ENCODE results near the gene SS18L1.
A peak's percentile ranks its signal among the peaks of the same experiment; 100 is the strongest.

SS18L1 gene

DNA sequence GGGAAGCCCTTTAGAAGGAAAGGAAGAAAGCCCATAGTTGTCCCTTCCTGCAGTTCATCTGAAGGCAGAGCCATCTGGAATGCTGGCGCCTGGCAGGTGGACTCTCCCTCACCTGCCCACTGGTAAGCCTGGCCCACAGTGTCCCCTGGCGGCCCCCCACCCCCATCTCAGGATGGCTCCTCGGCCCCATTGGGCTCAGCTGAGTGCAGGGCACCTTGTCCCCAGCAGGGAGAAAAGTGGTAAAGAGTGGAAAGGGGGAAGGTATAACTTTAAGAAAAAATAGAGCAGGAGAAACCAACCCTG lies 12.6 kb downstream of the SS18L1 start:
- TF ChIP-seq, protein P1, sequence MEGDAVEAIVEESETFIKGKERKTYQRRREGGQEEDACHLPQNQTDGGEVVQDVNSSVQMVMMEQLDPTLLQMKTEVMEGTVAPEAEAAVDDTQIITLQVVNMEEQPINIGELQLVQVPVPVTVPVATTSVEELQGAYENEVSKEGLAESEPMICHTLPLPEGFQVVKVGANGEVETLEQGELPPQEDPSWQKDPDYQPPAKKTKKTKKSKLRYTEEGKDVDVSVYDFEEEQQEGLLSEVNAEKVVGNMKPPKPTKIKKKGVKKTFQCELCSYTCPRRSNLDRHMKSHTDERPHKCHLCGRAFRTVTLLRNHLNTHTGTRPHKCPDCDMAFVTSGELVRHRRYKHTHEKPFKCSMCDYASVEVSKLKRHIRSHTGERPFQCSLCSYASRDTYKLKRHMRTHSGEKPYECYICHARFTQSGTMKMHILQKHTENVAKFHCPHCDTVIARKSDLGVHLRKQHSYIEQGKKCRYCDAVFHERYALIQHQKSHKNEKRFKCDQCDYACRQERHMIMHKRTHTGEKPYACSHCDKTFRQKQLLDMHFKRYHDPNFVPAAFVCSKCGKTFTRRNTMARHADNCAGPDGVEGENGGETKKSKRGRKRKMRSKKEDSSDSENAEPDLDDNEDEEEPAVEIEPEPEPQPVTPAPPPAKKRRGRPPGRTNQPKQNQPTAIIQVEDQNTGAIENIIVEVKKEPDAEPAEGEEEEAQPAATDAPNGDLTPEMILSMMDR (IDR thresholded peaks at IDR 0.05; ENCODE audit: insufficient read depth, low read length), result no peak
- TF ChIP-seq, protein P2, sequence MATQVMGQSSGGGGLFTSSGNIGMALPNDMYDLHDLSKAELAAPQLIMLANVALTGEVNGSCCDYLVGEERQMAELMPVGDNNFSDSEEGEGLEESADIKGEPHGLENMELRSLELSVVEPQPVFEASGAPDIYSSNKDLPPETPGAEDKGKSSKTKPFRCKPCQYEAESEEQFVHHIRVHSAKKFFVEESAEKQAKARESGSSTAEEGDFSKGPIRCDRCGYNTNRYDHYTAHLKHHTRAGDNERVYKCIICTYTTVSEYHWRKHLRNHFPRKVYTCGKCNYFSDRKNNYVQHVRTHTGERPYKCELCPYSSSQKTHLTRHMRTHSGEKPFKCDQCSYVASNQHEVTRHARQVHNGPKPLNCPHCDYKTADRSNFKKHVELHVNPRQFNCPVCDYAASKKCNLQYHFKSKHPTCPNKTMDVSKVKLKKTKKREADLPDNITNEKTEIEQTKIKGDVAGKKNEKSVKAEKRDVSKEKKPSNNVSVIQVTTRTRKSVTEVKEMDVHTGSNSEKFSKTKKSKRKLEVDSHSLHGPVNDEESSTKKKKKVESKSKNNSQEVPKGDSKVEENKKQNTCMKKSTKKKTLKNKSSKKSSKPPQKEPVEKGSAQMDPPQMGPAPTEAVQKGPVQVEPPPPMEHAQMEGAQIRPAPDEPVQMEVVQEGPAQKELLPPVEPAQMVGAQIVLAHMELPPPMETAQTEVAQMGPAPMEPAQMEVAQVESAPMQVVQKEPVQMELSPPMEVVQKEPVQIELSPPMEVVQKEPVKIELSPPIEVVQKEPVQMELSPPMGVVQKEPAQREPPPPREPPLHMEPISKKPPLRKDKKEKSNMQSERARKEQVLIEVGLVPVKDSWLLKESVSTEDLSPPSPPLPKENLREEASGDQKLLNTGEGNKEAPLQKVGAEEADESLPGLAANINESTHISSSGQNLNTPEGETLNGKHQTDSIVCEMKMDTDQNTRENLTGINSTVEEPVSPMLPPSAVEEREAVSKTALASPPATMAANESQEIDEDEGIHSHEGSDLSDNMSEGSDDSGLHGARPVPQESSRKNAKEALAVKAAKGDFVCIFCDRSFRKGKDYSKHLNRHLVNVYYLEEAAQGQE (IDR thresholded peaks at IDR 0.05; ENCODE audit: insufficient replicate concordance, low read depth), result no peak
- no peak for TF ChIP-seq SPI1 (IDR thresholded peaks at IDR 0.05; ENCODE audit: borderline replicate concordance, low read depth)
- TF ChIP-seq POLR2AphosphoS5 (IDR thresholded peaks at IDR 0.05; ENCODE audit: low read depth), result no peak
- TF ChIP-seq GABPA (IDR thresholded peaks at IDR 0.05; ENCODE audit: low read depth), result no peak
- Histone ChIP-seq H3K27ac (replicated peaks) (no peak overlapping the region), H3K4me3 (replicated peaks; ENCODE audit: insufficient read depth, low read length) (no peak overlapping the region), H3K27me3 (ENCODE audit: insufficient read depth, poor library complexity, severe bottlenecking) (no peaks in the 10 kb centered on the region)
- no peak for DNase-seq (ENCODE audit: low read depth in 1 of 2, low spot score in 1 of 2)

DNA sequence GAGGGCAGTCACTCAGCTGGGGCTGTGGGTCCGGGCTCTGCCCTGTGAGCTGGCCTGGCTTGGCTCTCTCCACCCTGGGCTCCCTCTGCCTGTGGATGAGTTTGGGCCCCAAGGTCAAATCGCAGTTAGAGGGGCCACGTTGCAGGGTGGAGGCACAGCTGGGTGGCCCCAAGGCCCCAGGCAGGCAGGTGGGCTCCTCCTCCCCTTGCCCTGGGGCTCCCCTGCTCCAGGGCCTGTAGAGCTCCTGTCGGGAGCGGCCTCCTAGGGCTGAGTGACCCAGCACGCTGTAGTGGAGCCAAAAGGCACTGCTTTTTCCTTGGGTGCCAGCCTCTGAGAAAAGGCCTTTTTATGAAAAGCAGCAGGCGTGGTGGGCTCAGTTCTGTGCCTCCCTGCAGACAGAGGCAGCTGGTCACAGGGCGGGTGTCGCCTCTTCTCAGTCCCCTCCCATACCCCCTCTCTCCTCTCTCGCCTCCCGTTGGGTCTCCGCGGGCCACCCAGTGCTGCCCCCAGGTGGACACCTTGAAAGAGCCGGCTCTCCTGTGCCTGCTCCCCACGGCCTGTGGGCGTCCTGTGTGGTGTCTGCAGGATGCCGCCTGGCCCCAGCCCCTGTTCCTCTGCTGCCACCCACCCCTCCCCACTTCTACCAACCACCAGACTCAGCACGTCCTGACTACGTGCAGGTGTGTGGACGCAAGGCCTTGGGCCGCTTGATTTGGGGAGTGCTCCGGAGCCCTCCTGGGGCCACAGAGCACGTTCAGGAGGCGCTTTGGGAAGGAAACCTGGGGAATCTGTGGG lies 13.2 kb downstream of the SS18L1 start:
- no peaks in the 10 kb centered on the region for H3K27me3 ChIP-seq (ENCODE audit: insufficient read depth, poor library complexity, severe bottlenecking)
- no peak overlapping the region for H3K27ac ChIP-seq (replicated peaks)
- H3K4me3 ChIP-seq (replicated peaks; ENCODE audit: insufficient read depth, low read length), result no peak overlapping the region
- DNase-seq (ENCODE audit: low read depth in 1 of 2, low spot score in 1 of 2), result peak in 1 of 2 experiments; percentile 52
- TF ChIP-seq, protein P1 (IDR thresholded peaks at IDR 0.05; ENCODE audit: insufficient read depth, low read length), result peak; percentile 40
- TF ChIP-seq GABPA (IDR thresholded peaks at IDR 0.05; ENCODE audit: low read depth), result no peak

DNA sequence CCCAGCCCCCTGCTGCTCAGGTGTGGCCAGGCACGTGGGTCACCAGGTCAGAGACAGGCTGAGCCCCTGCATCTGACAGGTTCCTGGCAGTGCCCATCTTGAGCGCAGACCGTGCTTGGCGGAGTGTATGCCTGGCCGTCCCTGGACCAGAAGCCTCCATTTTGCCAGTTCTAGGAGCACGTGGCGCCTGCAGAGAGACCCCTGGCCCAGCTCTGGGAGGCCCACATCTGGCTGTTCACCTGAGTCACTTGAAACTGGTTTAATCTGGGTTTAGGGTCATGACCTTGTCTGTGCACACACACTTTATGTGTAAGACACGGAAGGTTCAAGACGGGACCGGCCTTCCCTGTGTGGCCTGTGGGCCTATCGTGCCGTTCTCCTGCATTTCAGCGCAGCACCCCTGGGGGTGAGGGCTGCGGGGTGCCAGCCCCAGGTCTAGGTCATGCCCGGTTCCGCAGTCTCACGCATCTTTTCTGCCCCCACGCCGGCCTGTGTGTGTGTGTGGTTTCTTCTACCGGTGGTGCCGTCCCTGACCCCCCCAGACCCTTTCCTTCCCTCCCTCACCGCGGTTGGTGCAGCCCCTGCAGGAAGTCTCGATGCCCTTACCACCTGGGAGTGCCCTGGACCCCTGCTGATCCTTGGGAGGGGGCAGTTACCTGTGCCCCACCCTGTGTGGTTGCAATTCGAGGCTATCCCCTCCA lies 14.0 kb downstream of the SS18L1 start:
- no peak for DNase-seq (ENCODE audit: low read depth in 1 of 2, low spot score in 1 of 2)
- Histone ChIP-seq H3K27ac (replicated peaks) (no peak overlapping the region), H3K4me3 (replicated peaks; ENCODE audit: insufficient read depth, low read length) (no peak overlapping the region), H3K27me3 (ENCODE audit: insufficient read depth, poor library complexity, severe bottlenecking) (no peaks in the 10 kb centered on the region)
- TF ChIP-seq SPI1 (IDR thresholded peaks at IDR 0.05; ENCODE audit: borderline replicate concordance, low read depth) (no peak), GABPA (IDR thresholded peaks at IDR 0.05; ENCODE audit: low read depth) (no peak), POLR2AphosphoS5 (IDR thresholded peaks at IDR 0.05; ENCODE audit: low read depth) (no peak)
- TF ChIP-seq, protein P1 (IDR thresholded peaks at IDR 0.05; ENCODE audit: insufficient read depth, low read length), result no peak
- TF ChIP-seq, protein P2 (IDR thresholded peaks at IDR 0.05; ENCODE audit: insufficient replicate concordance, low read depth), result no peak
